Neuronal stem cell (in vitro differentiated cells): ENCODE measurements around the gene IFI27L2.

Experiments
- DNase-seq: peaks from one replicate; pipeline ENCODE4 v3.0.0-alpha.2; 2013; ENCODE audit warnings: low spot score
- H2AFZ ChIP-seq: one replicate; pipeline ENCODE4 v1.6.1; 2013; ENCODE audit warnings: mild to moderate bottlenecking, low read length, inconsistent platforms
- H2AK5ac ChIP-seq: 2 replicates; pipeline ENCODE4 v1.6.1; 2013; ENCODE audit warnings: low read depth, mild to moderate bottlenecking, inconsistent platforms, low read length, moderate library complexity, mixed read lengths
- H2BK120ac ChIP-seq: 2 replicates; pipeline ENCODE4 v1.6.1; 2013; ENCODE audit warnings: low read depth, mild to moderate bottlenecking, inconsistent platforms, low read length, moderate library complexity, mixed read lengths
- H2BK12ac ChIP-seq: one replicate; pipeline ENCODE4 v1.6.1; 2013; ENCODE audit warnings: low read length, inconsistent platforms
- H2BK15ac ChIP-seq: 2 replicates; pipeline ENCODE4 v1.6.1; 2013; ENCODE audit warnings: mild to moderate bottlenecking, low read length, inconsistent platforms, mixed read lengths
- H2BK5ac ChIP-seq: one replicate; pipeline ENCODE4 v1.6.1; 2013; ENCODE audit warnings: inconsistent platforms, mild to moderate bottlenecking, low read length, moderate library complexity
- H3K14ac ChIP-seq: one replicate; pipeline ENCODE4 v1.6.1; 2013; ENCODE audit warnings: low read length, inconsistent platforms
- H3K18ac ChIP-seq: 2 replicates; pipeline ENCODE4 v1.6.1; 2013; ENCODE audit warnings: low read length, inconsistent platforms
- H3K23ac ChIP-seq: 2 replicates; pipeline ENCODE4 v1.6.1; 2013; ENCODE audit warnings: low read depth, mild to moderate bottlenecking, mixed read lengths, low read length, inconsistent platforms; ENCODE audit not compliant: poor library complexity
- H3K27ac ChIP-seq: replicated peaks from 3 replicates; pipeline ENCODE4 v1.5.1; 2013; ENCODE audit warnings: low read length, inconsistent platforms
- H3K27me3 ChIP-seq, 3 experiments: 2 replicates each; pipeline ENCODE4 v1.6.1; 2013; ENCODE audit warnings: low read length in 3 of 3, mild to moderate bottlenecking in 2 of 3, inconsistent platforms in 1 of 3, low read depth in 1 of 3, mixed read lengths in 1 of 3, moderate library complexity in 1 of 3; ENCODE audit not compliant: control insufficient read depth in 3 of 3, insufficient read depth in 3 of 3
- H3K36me3 ChIP-seq, 2 donors: replicated peaks in 1 of 2; 2 replicates each; pipeline ENCODE4 v1.6.1; 2013; ENCODE audit warnings: low read length in 2 of 2; ENCODE audit not compliant: control insufficient read depth in 2 of 2, insufficient read depth in 2 of 2
- H3K4ac ChIP-seq: 2 replicates; pipeline ENCODE4 v1.6.1; 2013; ENCODE audit warnings: inconsistent platforms, mild to moderate bottlenecking, low read length, moderate library complexity
- H3K4me1 ChIP-seq, 2 donors: 1 replicate in 1 of 2; 2 replicates in 1 of 2; pipeline ENCODE4 v1.6.1; 2013; ENCODE audit warnings: low read length in 2 of 2, low read depth in 1 of 2; ENCODE audit not compliant: control insufficient read depth in 2 of 2, insufficient read depth in 1 of 2
- H3K4me2 ChIP-seq: one replicate; pipeline ENCODE4 v1.6.1; 2013; ENCODE audit warnings: mild to moderate bottlenecking, low read length, inconsistent platforms; ENCODE audit not compliant: insufficient read depth, poor library complexity, severe bottlenecking
- H3K4me3 ChIP-seq, 2 donors: 2 replicates each; pipeline ENCODE4 v1.5.1; 2013; ENCODE audit warnings: low read length in 2 of 2, mild to moderate bottlenecking in 2 of 2, inconsistent platforms in 1 of 2, moderate library complexity in 1 of 2
- H3K79me1 ChIP-seq: one replicate; pipeline ENCODE4 v1.6.1; 2013; ENCODE audit warnings: low read depth, mild to moderate bottlenecking, inconsistent platforms, low read length, moderate library complexity
- H3K9ac ChIP-seq: one replicate; pipeline ENCODE4 v1.6.1; 2013; ENCODE audit warnings: mild to moderate bottlenecking, low read depth, low read length, inconsistent platforms; ENCODE audit not compliant: poor library complexity
- H3K9me3 ChIP-seq, 2 donors: replicated peaks in 1 of 2; 2 replicates each; pipeline versions ENCODE3 to v1.6.1; 2013; ENCODE audit warnings: low read length in 2 of 2, mild to moderate bottlenecking in 2 of 2, inconsistent platforms in 1 of 2, low read depth in 1 of 2, mixed read lengths in 1 of 2, moderate library complexity in 1 of 2; ENCODE audit not compliant: control insufficient read depth in 2 of 2, insufficient read depth in 1 of 2
- H4K8ac ChIP-seq: one replicate; pipeline ENCODE4 v1.6.1; 2013; ENCODE audit warnings: low read depth, mild to moderate bottlenecking, inconsistent platforms, low read length, moderate library complexity
- H4K91ac ChIP-seq: one replicate; pipeline ENCODE4 v1.6.1; 2013; ENCODE audit warnings: low read length, low read depth, mild to moderate bottlenecking, inconsistent platforms; ENCODE audit not compliant: poor library complexity
- WGBS, 2 donors: extraction: QIAGEN DNeasy Blood & Tissue Kit; methylation state at CpG; one replicate each; pipeline ENCODE4 v1.1.7; 2013; ENCODE audit warnings: missing lambda C conversion rate in 2 of 2, mixed read lengths in 1 of 2; ENCODE audit not compliant: insufficient read length in 2 of 2, insufficient replicate concordance in 1 of 2; ENCODE audit errors: extremely low coverage in 2 of 2; 5-methylcytosine and 5-hydroxymethylcytosine counted together

Gene IFI27L2

GRCh38 chr14:94139421-94139820 is 10.0 kb upstream of the IFI27L2 start:
- H3K27me3 ChIP-seq = no peaks in the 10 kb centered on the region
- no peak overlapping the region for H2BK5ac ChIP-seq
- H2BK120ac ChIP-seq = no peak overlapping the region
- H3K27ac ChIP-seq = no peak overlapping the region
- H2AK5ac ChIP-seq = no peak overlapping the region
- H3K14ac ChIP-seq = no peak overlapping the region
- no peak overlapping the region for H3K18ac ChIP-seq
- no peak overlapping the region for H3K4me3 ChIP-seq
- no peak overlapping the region for H4K8ac ChIP-seq
- H2BK15ac ChIP-seq = no peak overlapping the region
- WGBS, 2 donors = no CpG with 5 or more reads among the region's 5 CpGs
- no peak overlapping the region for H3K9ac ChIP-seq
- no peak overlapping the region for H2BK12ac ChIP-seq
- no peak overlapping the region for H4K91ac ChIP-seq
- no peaks in the 10 kb centered on the region for H3K79me1 ChIP-seq
- no peak overlapping the region for H3K4me2 ChIP-seq
- H3K4ac ChIP-seq = no peak overlapping the region
- H2AFZ ChIP-seq = no peak overlapping the region
- no peak overlapping the region for H3K23ac ChIP-seq
- no peaks in the 10 kb centered on the region for H3K36me3 ChIP-seq
- peaks cover 9 to 13% of the 10 kb centered on the region in 2 donors for H3K4me1 ChIP-seq
- no peak for DNase-seq
- H3K9me3 ChIP-seq = peaks cover 0 to 10% of the 10 kb centered on the region in 2 donors

GRCh38 chr14:94139006-94139405 is 9.6 kb upstream of the IFI27L2 start:
- Histone ChIP-seq H2AFZ (peak overlapping the region; percentile 3), H3K18ac (peak overlapping the region; percentile 72), H3K79me1 (no peaks in the 10 kb centered on the region), H2BK5ac (peak overlapping the region; percentile 60), H3K4me1 (peaks cover 8 to 13% of the 10 kb centered on the region in 2 donors), H3K4me2 (no peak overlapping the region), H3K36me3 (no peaks in the 10 kb centered on the region), H3K14ac (no peak overlapping the region), H2AK5ac (no peak overlapping the region), H4K91ac (no peak overlapping the region), H3K27ac (no peak overlapping the region), H3K9me3 (peaks cover 0 to 10% of the 10 kb centered on the region in 2 donors), H3K4me3 (no peak overlapping the region), H3K9ac (peak overlapping the region; percentile 25), H3K4ac (no peak overlapping the region), H2BK12ac (no peak overlapping the region), H2BK120ac (no peak overlapping the region), H3K27me3 (no peaks in the 10 kb centered on the region), H2BK15ac (peak overlapping the region; percentile 68), H3K23ac (no peak overlapping the region), H4K8ac (no peak overlapping the region)
- no peak for DNase-seq
- WGBS, 2 donors = no CpG with 5 or more reads among the region's 5 CpGs

- H4K91ac ChIP-seq = no peak overlapping the region
- no peak overlapping the region for H3K18ac ChIP-seq
- H2AK5ac ChIP-seq = no peak overlapping the region
- no peak overlapping the region for H3K23ac ChIP-seq
- H2AFZ ChIP-seq = peak overlapping the region; percentile 3
- no peak overlapping the region for H2BK120ac ChIP-seq
- H3K9me3 ChIP-seq = peaks cover 0 to 10% of the 10 kb centered on the region in 2 donors
- H3K9ac ChIP-seq = no peak overlapping the region
- no peak overlapping the region for H4K8ac ChIP-seq
- WGBS, 2 donors = no CpG with 5 or more reads among the region's 9 CpGs
- peaks cover 8 to 13% of the 10 kb centered on the region in 2 donors for H3K4me1 ChIP-seq
- no peaks in the 10 kb centered on the region for H3K79me1 ChIP-seq
- no peak for DNase-seq
- H3K4me3 ChIP-seq = no peak overlapping the region
- H3K14ac ChIP-seq = no peak overlapping the region
- H3K27ac ChIP-seq = no peak overlapping the region
- H3K4ac ChIP-seq = no peak overlapping the region
- peak overlapping the region; percentile 60 for H2BK5ac ChIP-seq
- no peak overlapping the region for H3K4me2 ChIP-seq
- peak overlapping the region; percentile 68 for H2BK15ac ChIP-seq
- no peaks in the 10 kb centered on the region for H3K36me3 ChIP-seq
- no peaks in the 10 kb centered on the region for H3K27me3 ChIP-seq
- H2BK12ac ChIP-seq = no peak overlapping the region
These were observed 8.8 kb upstream of the IFI27L2 start for GRCh38 chr14:94138251-94138650.

GRCh38 chr14:94136575-94137331 is 7.3 kb upstream of the IFI27L2 start:
- H2BK15ac ChIP-seq = no peak overlapping the region
- H3K79me1 ChIP-seq = no peaks in the 10 kb centered on the region
- DNase-seq = peak; percentile 73
- no peak overlapping the region for H2AK5ac ChIP-seq
- no peaks in the 10 kb centered on the region for H3K36me3 ChIP-seq
- WGBS, 2 donors = no CpG with 5 or more reads among the region's 18 CpGs
- H3K4me1 ChIP-seq = peaks cover 8 to 13% of the 10 kb centered on the region in 2 donors
- no peak overlapping the region for H3K9ac ChIP-seq
- no peak overlapping the region for H3K4ac ChIP-seq
- no peak overlapping the region for H4K91ac ChIP-seq
- H3K23ac ChIP-seq = no peak overlapping the region
- H3K9me3 ChIP-seq = peaks cover 0 to 10% of the 10 kb centered on the region in 2 donors
- H2BK120ac ChIP-seq = no peak overlapping the region
- no peak overlapping the region for H4K8ac ChIP-seq
- no peaks in the 10 kb centered on the region for H3K27me3 ChIP-seq
- H3K18ac ChIP-seq = peak overlapping the region; percentile 72
- no peak overlapping the region for H3K4me3 ChIP-seq
- no peak overlapping the region for H3K14ac ChIP-seq
- H3K27ac ChIP-seq = no peak overlapping the region
- H3K4me2 ChIP-seq = no peak overlapping the region
- H2AFZ ChIP-seq = peak overlapping the region; percentile 81
- H2BK12ac ChIP-seq = no peak overlapping the region
- no peak overlapping the region for H2BK5ac ChIP-seq
